GM12874 (cell line): Measurements from ENCODE around the gene AMIGO1.

Experiments
- TF ChIP-seq, protein P1 (sequence below): IDR thresholded peaks from 2 replicates; pipeline ENCODE4 v1.5.1; 2011; ENCODE audit warnings: low read depth, mild to moderate bottlenecking, control low read depth, low read length, moderate library complexity; ENCODE audit not compliant: insufficient read depth

Gene AMIGO1

GRCh38 chr1:109490934-109491302 lies 18.6 kb downstream of the AMIGO1 start:
- TF ChIP-seq, protein P1, sequence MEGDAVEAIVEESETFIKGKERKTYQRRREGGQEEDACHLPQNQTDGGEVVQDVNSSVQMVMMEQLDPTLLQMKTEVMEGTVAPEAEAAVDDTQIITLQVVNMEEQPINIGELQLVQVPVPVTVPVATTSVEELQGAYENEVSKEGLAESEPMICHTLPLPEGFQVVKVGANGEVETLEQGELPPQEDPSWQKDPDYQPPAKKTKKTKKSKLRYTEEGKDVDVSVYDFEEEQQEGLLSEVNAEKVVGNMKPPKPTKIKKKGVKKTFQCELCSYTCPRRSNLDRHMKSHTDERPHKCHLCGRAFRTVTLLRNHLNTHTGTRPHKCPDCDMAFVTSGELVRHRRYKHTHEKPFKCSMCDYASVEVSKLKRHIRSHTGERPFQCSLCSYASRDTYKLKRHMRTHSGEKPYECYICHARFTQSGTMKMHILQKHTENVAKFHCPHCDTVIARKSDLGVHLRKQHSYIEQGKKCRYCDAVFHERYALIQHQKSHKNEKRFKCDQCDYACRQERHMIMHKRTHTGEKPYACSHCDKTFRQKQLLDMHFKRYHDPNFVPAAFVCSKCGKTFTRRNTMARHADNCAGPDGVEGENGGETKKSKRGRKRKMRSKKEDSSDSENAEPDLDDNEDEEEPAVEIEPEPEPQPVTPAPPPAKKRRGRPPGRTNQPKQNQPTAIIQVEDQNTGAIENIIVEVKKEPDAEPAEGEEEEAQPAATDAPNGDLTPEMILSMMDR: no peak

DNA sequence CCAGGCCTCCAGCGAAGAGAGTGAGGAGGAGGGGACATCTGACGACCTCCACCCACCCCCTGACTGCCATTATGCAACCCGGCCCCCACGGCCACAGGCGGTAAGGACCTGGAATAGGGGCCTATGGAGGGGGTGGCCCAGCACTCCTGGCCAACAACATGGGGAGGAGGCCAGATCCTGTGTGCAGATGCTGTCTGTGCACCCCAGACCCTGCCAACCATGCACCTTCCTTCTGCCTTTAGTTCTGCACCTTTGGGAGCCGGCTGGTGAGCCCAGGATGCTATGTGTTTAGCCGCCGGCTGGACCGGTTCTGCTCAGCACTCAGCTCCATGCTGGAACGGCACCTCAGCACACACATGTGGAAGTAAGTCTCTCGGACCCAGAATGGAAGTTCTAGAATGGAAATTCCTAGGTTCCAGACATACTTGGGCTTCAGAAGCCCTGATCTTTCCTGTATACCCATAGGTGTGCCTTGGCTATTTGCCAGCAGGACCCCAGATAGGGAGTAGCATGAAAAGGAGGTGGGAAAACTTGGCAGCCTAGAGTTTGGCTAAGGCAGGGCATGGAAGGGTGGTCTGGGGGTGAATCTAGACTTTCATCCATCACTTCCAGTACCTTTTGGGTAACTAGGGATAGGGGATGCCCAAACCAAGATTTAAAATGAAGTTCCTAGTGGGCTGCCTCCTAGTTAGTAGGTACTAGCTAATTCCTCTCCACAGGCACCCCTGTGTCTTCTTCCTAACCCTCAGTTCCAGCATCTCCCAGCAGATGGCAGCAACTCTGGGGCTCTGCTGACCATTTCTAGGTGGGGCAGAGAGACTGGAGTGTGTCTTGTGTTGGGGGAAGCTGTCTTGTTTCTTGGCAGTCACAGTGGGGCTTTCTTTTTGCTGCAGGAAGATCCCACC lies 19.2 kb downstream of the AMIGO1 start:
- TF ChIP-seq, protein P1: peak; percentile 86

GRCh38 chr1:109488696-109489095 lies 20.8 kb downstream of the AMIGO1 start:
- TF ChIP-seq, protein P1: no peak

- TF ChIP-seq, protein P1: no peak
These were observed 21.3 kb downstream of the AMIGO1 start for GRCh38 chr1:109488201-109488600.

GRCh38 chr1:109487261-109487660 lies 22.3 kb downstream of the AMIGO1 start:
- TF ChIP-seq, protein P1: no peak

GRCh38 chr1:109485001-109485400 lies 24.5 kb downstream of the AMIGO1 start:
- TF ChIP-seq, protein P1: no peak

DNA sequence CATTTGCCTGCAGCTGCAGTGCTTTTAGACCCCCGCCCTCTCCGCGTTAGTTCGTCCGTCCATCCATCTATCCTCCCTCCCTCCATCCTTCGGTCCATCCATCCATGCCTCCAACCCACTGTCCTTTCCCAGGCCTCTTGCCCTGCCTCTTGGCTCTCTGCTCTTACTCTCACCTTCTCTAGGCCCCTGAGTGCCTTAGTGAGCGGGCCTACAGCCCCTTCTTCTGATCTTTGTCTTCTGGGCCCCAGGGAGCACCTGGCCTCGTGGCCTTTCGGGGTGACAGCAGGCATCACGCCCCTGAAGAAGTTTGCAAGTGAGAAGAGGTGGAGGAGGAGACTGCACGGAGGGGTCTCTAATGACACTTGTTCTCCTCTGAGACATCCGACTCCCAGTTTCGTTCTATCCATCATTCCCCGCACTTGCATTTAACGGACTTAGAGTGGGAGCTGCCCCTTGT lies 25.0 kb downstream of the AMIGO1 start:
- TF ChIP-seq, protein P1: no peak
